Caki2 (cell line): ENCODE results near the gene MYH14. TPM values are rescaled to one million over a fixed set of nuclear protein-coding genes. Genes with fewer than 3 reads are reported as not detected.

ENCODE experiments used
- DNase-seq: peaks from one replicate; pipeline ENCODE4 v3.0.0-alpha.2; 2015; ENCODE audit warnings: low read depth
- in situ Hi-C: cut with HindIII; loops from 2 replicates; pipeline ENCODE4 v1.10.0; 2016; ENCODE audit warnings: low sequenced_read_pairs, low pct_unique_long_range_greater_than_20kb, mixed read lengths
- total RNA-seq: library from RNA; depleted of rRNA; stranded (reverse); fragments of >200 nt; shearing (Covaris generic); gene quantifications from 2 replicates; pipeline ENCODE4 v1.2.3, GENCODE V29; 2014; ENCODE audit warnings: low replicate concordance

The MYH14 gene
- total RNA-seq, 1 experiment from 2014 or later = 21.7 TPM

DNA sequence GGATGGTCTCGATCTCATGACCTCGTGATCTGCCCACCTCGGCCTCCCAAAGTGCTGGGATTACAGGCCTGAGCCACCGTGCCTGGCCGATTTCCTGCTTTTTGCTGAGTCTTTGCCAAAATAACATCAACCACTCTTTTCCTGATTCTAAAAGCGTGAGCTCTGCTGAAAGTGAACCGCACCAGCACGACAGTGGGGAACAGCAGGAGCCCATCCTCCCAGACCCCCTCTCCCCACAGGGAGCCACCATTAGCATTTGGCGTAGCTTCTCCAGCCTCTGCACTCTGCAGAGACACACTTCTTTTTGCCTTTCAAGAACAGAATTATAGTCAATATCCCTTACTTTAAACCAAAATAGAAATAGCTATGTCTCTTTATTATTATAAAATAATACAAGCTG, 41.3 kb downstream of the MYH14 start:
- DNase-seq = no peak
- in situ Hi-C loops = no loop called here

DNA sequence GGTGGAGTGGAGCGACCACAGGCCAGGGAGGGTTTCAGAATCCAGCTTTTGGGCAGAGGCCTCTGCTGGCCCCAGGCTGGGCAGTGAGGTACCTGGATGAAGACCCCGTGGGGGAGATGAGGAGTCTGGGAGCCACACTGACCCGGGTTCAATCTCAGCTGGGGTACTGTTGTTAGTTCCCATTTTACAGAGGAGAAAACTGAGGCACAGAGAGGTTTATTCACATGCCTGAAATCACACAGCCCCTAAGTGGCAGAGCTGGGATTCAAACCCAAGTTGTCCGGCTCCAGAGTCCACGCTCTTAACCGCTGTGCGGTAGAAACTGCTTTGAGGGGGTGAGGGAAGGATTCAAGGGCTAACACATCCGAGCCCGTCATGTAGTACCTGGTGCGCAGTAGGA, 45.0 kb downstream of the MYH14 start:
- DNase-seq = no peak
- in situ Hi-C loops = no loop called here

DNA sequence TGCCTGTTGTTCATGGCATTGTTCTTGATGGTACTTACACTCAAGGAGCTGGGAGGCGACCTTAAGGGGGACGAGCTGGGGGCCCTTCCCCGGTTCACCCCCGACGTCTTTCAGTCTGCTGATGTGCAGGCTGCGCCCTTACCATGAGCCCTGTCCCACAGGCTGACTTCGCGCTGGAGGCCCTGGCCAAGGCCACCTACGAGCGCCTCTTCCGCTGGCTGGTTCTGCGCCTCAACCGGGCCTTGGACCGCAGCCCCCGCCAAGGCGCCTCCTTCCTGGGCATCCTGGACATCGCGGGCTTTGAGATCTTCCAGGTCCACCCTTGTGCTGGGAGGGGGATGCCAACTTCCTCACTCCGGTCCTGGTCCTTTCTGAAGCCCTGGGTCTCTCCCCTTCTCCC, 45.4 kb downstream of the MYH14 start:
- in situ Hi-C loops = no loop called here
- DNase-seq = no peak

DNA sequence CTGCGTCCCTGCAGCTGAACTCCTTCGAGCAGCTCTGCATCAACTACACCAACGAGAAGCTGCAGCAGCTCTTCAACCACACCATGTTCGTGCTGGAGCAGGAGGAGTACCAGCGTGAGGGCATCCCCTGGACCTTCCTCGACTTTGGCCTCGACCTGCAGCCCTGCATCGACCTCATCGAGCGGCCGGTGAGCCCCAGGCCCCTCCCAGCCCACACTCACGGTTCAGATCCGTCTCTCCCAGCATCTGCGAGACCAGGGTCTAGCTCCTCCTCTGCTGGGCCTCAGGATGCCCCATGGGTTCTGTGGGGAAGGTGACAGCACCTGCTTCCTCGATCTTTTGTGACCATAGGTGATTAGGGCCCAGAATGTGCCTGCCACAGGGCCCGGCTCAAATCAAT, 46.2 kb downstream of the MYH14 start:
- DNase-seq = no peak
- in situ Hi-C loops = no loop called here

DNA sequence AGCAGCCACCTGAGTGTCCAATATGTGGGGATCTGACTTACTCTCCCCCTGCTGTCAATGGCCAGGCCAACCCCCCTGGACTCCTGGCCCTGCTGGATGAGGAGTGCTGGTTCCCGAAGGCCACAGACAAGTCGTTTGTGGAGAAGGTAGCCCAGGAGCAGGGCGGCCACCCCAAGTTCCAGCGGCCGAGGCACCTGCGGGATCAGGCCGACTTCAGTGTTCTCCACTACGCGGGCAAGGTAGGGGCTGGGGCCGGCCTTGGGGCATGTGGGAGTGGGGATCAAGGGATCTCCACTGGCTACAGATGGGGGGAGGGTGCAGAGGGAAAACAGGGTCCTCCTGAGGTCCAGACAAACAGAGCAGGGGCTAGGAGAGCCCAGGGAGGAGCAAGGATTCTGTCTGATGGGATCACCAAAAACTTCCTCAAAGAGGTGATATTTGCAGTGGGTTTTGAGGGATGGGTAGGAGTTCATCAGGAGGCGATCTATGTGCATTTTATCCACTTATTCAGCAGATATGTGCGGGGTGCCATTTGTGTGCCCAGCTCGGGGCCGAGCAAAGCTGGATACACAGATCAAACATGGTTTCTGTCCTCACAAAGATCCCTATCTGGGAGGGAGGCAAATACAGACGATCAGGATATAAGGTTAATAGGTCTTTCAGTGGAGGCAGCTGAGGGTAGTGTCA, 47.2 kb downstream of the MYH14 start:
- in situ Hi-C loops = no loop called here
- no peak for DNase-seq

DNA sequence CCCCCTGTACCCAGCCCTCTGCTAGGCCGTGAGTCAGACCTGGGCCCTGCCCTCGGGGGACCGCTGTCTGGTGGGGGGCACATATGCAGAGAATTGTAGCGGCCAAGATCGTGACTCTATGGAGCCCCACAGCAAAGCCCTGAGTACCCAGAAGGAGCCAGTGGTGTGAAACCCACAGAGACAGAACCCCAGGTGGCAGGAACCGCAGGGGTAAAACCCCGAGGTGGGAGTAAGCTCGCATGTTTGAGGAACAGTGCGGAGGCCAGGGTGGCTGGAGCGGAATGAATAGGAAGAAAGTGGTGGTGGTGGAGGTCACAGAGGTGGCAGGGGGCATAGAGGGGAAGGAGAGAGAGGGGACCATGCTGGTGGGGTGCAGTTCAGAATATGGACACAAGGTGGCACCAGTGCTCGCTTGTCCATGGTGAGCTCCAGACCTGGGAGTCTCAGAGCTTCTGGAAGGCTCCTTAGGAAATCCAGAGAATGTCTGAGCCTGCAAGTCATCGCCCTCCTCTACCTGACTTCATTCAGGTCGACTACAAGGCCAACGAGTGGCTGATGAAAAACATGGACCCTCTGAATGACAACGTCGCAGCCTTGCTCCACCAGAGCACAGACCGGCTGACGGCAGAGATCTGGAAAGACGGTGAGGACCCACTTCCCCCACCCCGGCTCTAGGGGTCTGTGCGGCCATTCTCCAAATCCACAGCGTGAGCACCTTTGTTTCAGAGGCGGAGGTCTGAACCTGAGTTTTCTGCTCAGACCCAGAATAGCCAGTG, 48.9 kb downstream of the MYH14 start:
- DNase-seq = peak; percentile 20
- in situ Hi-C loops = no loop called here

DNA sequence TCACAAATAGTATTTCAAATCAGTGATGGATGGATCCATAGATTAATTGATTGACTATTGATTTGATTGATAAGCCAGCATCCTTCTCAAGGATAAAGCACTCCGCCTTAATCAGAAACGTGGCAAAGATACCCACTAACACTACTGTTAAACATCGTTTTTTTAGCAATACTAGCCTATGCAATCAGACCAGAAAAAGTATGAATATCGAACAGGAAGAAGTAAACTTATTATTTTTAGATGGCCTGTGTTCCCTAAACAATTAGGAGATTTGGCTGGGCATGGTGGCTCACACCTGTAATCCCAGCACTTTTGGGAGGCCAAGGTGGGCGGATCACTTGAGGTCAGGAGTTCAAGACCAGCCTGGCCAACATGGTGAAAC, 49.5 kb downstream of the MYH14 start:
- in situ Hi-C loops = no loop called here
- no peak for DNase-seq

DNA sequence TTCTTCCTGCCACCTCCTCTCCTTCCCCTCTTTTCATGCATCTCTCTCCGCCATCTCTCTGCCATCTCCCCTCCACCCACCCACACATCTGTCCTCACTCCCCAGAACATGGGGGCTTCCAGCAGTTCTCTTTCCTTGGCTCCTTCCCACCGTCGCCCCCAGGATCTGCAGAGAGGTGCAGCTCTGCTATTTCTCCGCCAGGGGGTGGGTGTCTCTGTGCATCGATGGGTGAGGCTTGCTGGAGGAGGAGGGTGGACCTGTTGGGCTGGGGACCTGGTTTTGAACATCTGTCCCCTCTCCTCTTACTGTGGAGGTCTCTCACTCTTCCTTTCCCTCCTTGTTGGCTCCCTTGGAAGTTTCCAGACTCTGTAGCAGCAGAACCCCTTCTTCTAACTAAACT, 51.7 kb downstream of the MYH14 start:
- in situ Hi-C loops = no loop called here

DNA sequence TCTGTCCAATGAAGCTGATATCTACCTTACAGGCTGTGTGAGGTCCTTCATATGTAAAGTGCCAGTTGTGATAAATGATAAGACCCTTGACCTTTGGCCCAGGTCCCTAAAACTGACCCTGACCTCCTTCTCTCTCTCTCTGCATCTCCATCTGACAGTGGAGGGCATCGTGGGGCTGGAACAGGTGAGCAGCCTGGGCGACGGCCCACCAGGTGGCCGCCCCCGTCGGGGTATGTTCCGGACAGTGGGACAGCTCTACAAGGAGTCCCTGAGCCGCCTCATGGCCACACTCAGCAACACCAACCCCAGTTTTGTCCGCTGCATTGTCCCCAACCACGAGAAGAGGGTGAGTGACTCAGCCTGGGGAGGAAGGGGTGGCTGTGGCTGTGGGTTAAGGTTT, 53.7 kb downstream of the MYH14 start:
- no peak for DNase-seq
- in situ Hi-C loops = no loop called here

More for the DNA sequence above, 51.7 kb downstream of the MYH14 start:
- no peak for DNase-seq

DNA sequence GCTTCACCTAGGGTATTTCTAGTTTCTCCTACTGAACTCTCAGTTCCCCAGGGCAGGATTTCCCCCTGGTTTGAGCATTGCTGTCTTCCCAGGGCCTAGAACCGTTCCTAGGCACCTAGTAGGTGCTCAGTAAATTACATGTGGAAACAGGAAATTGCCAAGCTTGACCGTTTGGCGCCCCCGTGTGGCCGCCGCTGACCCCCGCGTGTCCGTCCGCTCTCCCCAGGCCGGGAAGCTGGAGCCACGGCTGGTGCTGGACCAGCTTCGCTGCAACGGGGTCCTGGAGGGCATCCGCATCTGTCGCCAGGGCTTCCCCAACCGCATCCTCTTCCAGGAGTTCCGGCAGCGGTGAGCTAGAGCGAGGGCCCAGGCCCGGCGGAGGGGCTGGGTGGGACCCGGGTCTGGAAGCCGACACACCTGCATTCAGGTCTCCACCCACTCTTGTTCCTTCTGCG, 55.5 kb downstream of the MYH14 start:
- in situ Hi-C loops = no loop called here

DNA sequence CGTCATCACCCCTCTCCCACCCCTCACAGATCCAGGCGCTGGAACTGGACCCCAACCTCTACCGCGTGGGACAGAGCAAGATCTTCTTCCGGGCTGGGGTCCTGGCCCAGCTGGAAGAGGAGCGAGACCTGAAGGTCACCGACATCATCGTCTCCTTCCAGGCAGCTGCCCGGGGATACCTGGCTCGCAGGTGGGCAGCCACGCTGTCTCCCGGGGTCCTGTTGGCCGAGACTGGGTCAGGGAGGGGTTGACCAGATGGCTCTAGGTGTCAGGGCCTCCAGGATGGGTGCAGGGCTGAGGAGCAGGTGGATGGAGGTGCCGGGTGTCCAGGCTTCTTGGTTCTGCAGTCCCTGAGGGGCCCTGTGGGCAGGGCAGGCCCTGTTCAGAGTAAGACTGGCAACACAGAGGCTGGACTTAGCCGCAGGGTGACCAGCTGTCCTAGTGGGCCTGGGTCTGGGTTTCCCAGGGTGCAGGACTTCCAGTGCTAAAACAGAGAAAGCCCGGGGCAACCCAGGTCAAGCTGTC, 58.1 kb downstream of the MYH14 start:
- in situ Hi-C loops = no loop called here
- no peak for DNase-seq

More for the DNA sequence above, 55.5 kb downstream of the MYH14 start:
- DNase-seq = no peak

DNA sequence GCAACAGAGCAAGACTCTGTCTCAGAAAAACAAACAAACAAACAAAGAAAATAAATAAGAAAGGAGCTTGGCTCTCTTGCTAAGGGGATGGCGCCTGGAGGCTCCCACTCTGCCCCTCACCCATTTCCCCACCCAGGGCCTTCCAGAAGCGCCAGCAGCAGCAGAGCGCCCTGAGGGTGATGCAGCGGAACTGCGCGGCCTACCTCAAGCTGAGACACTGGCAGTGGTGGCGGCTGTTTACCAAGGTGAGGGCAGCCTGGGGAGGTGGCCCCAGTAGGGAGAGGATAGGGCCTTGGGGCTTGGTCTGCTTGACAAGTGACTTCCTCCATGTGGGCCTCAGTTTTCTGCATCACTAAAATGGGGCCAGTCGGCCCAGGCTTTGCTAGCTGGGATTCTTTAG, 59.8 kb downstream of the MYH14 start:
- in situ Hi-C loops = no loop called here

DNA sequence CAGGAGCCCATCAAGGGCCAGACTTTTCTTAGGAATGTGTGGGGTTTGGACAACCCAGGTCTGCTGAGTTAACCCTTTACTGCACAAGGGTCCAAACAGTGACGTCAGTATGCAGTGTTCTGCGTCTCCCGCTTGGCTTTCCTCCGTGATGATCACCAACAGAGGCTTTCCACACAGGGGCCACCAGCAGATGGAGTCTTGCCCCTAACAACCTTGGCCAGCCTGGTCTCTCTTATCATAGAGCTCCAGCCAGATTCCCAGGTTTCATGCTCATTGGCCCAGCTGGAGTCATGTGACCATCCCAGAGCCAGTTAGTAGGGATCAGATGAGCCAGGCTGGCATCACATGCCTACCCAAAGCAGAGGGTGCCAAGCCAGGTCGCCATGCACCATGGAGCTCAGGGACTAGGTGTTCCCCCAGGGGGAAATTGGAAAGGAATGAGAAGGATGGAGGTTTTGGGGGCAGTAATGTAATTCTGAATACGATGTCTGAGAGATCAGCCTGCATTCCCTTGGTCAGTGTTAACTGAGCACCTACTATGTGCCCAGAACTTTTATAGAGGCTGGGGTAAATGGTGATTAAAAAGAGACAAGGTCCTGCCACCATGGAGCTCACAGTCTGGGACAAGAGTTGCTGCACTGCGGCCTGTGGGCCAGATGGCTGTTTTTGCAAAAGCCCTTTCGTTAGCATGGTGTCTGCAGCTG, 61.2 kb downstream of the MYH14 start:
- in situ Hi-C loops = no loop called here
- peak; percentile 24 for DNase-seq

More for the DNA sequence above, 59.8 kb downstream of the MYH14 start:
- no peak for DNase-seq

DNA sequence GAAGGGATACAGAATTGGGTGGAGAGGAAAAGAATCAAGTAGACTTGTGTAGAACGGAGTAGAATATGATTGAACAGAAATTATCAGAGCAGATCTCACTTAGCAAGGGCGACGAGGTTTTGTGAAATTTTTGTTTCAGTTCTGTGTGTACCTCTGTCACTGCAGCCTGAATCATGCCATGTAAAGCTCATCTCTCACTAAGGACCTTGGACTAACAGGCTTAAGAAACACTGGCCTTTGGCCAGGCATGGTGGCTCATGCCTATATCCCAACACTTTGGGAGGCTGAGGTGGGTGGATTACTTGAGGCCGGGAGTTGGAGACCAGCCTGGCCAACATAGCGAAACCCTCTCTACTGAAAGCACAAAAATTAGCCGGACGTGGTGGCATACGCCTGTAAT, 62.6 kb downstream of the MYH14 start:
- in situ Hi-C loops = no loop called here
- DNase-seq = no peak

DNA sequence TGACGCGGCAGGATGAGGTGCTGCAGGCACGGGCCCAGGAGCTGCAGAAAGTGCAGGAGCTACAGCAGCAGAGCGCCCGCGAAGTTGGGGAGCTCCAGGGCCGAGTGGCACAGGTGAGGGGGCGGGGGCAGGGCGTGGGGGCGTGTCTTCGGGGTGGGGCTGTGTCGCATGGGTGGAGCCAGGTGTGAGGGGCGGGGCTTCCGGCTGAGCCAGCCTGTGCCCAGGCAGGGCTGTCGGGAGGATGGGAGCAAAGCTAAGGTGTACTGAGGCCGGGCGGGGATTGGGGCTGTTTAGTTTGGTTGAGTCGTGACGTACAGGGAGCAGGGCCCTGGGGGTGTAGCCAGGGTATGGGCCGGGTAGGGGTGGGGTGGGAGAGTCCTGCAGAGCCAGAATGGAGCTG, 63.5 kb downstream of the MYH14 start:
- in situ Hi-C loops = no loop called here
- no peak for DNase-seq

DNA sequence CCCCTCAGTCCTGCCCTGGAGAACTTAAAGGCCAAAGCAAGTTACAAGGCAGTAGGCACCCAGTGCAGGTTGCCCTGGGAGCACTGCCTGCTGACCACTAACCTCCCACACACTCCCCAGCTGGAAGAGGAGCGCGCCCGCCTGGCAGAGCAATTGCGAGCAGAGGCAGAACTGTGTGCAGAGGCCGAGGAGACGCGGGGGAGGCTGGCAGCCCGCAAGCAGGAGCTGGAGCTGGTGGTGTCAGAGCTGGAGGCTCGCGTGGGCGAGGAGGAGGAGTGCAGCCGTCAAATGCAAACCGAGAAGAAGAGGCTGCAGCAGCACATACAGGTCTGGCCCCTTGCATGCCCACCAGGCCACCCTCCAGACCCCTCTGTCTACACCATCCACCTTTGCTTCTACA, 64.6 kb downstream of the MYH14 start:
- in situ Hi-C loops = no loop called here

DNA sequence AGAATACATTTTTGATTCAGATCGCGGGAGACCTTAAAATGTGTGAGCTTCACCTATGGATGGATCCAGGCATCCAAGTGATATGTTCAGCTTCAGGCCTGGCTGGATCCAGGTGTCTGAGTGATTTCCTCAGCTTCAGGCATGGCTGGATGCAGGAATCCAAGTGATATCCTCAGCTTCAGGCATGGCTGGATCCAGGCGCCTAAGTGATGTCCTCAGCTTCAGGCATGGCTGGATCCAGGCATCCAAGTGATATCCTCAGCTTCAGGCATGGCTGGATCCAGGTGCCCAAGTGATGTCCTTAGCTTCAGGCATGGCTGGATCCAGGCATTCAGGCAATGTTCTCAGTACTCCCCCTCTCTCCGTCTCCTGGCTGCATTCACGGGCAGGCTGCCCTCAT, 65.1 kb downstream of the MYH14 start:
- no peak for DNase-seq
- in situ Hi-C loops = no loop called here

More for the DNA sequence above, 64.6 kb downstream of the MYH14 start:
- DNase-seq = no peak

DNA sequence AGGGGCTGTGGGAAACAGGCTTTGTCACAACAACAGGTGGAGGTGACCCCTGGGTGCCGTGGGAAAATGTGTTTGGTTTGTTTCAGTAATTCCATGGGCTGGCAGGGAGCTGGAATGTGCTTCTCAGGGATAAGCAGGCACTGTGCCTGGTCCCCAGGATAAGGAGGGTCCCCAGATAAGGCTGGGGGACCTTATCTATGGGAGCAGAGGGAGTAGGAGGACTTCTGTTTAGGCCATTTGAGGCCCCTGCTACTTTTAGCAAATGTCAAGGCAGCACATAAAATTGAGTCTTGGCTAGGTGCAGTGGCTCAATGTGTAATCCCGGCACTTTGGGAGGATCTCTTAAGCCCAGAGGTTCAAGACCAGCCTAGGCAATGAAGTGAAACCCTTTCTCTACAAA, 66.2 kb downstream of the MYH14 start:
- in situ Hi-C loops = no loop called here
- no peak for DNase-seq

DNA sequence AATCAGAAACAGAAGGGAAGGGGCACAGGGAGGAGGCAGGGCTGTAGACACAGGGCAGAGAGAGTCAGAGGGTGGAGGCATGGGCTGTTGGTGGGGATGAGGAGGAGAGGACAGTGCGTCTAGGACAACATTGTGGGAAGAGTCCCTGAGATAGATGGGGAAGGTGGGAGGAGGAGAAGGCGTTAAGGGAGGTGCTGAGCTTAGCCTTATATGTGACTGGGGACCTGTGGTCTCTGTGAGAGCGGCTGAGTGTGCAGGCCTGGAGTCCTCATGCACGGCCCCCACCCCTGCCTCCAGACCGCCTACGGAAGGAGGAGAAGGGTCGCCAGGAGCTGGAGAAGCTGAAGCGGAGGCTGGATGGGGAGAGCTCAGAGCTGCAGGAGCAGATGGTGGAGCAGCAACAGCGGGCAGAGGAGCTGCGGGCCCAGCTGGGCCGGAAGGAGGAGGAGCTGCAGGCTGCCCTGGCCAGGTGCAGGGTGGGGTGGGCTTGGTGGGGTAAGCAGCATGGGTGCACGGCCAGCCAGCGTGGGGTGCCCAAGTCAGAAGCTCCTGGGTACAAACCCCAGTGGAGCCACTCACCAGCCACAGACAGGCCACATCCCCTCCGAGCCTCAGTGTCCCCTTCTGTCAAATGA, 69.0 kb downstream of the MYH14 start:
- in situ Hi-C loops = no loop called here

More for the DNA sequence above, 69.0 kb downstream of the MYH14 start:
- no peak for DNase-seq
